ENCODE results near the gene MMP28.
A peak's percentile ranks its signal among the peaks of the same experiment; 100 is the strongest.
"Not testable (repeated sequence)": the region's sequence is repeated elsewhere in the genome, so short reads cannot be mapped to it uniquely, and the experiment has no call there.

The MMP28 gene

DNA sequence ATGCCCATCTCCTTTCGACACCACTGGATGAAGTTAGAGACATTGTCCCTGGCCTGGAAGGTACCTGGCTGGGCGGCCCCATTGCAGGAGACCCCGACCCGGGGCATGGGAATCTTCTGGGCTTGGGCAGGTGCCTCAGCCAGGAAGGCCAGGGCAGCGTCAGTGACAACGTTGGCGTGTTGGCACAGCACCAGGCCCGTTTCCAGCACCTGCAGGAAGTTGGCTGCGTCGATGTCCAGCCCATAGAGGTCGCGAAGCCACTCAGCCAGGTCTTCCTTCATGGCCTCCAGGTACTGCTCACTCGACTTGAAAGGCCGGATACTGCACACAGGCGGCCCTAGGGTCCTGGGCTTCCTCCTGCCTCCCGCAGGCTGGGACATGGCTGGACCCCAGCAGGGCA is 43.0 kb downstream of the MMP28 start:
- DNase-seq (ENCODE audit: low read depth), result no peak
- no peak overlapping the region for H3K4me3 ChIP-seq (ENCODE audit: control insufficient read depth, low read depth, low read length)
- TF ChIP-seq, protein P1, sequence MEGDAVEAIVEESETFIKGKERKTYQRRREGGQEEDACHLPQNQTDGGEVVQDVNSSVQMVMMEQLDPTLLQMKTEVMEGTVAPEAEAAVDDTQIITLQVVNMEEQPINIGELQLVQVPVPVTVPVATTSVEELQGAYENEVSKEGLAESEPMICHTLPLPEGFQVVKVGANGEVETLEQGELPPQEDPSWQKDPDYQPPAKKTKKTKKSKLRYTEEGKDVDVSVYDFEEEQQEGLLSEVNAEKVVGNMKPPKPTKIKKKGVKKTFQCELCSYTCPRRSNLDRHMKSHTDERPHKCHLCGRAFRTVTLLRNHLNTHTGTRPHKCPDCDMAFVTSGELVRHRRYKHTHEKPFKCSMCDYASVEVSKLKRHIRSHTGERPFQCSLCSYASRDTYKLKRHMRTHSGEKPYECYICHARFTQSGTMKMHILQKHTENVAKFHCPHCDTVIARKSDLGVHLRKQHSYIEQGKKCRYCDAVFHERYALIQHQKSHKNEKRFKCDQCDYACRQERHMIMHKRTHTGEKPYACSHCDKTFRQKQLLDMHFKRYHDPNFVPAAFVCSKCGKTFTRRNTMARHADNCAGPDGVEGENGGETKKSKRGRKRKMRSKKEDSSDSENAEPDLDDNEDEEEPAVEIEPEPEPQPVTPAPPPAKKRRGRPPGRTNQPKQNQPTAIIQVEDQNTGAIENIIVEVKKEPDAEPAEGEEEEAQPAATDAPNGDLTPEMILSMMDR (conservative IDR thresholded peaks at IDR 0.05; ENCODE audit: control insufficient read depth, insufficient read depth, low read depth, low read length), result no peak

DNA sequence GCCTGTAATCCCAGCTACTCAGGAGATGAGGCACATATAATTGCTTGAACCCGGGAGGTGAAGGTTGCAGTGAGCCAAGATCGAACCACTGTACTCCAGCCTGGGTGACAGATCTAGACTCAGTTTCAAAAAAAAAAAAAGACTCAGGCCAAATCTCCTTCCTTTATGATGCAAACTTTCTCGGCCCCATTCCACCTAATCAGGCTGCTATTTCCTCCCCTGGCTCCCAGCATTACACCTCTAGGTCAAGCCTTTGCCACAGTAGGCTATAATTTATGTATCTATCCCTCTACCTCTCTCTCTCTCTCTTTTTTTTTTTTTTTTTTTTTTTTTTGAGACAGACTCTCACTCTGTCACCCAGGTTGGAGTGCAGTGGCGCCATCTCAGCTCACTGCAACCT is 43.9 kb downstream of the MMP28 start:
- H3K4me3 ChIP-seq (ENCODE audit: control insufficient read depth, low read depth, low read length); DNase-seq (ENCODE audit: low read depth): not testable (repeated sequence)

DNA sequence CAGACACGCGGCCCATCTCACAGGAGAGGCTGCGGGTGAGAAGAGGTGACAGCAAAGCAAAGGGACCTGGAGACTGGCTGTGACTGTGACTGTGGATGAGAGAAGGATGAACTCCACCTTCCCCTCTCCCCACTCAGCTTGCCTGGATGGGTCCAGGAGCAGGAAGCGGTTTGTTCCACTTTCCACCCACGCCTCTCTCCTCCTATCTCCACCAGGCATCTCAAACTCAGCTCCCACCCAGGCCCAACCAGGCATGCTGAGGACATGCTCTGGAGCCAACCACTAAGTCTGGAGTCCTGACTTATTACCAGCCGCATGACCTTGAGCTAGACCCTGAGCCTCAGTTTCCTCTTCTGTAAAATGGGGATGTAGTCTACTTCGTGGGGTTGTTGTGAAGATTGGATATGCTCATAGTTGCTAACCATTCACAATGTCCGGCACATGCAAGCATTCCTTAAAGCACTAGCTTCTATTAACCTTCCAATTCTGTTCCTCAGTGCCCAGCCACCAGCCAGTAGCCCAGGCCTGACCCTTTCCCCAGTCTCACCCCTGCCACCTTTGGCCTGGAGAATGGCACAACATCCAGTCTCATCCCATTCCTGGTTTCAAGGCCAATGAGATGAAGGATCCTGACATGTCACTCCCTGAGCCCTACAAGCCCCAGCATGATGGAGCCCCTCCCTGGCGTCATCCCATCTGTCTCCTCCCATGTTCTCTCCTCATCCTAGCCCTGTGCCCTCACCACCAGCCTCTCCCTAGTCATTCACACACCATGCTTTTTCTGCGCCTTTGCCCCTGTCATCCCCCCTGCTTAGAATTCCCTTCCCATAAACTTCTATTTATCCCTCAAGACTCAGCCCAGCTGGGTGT is 44.7 kb downstream of the MMP28 start:
- TF ChIP-seq, protein P1 (conservative IDR thresholded peaks at IDR 0.05; ENCODE audit: control insufficient read depth, insufficient read depth, low read depth, low read length), result no peak
- DNase-seq (ENCODE audit: low read depth), result no peak

DNA sequence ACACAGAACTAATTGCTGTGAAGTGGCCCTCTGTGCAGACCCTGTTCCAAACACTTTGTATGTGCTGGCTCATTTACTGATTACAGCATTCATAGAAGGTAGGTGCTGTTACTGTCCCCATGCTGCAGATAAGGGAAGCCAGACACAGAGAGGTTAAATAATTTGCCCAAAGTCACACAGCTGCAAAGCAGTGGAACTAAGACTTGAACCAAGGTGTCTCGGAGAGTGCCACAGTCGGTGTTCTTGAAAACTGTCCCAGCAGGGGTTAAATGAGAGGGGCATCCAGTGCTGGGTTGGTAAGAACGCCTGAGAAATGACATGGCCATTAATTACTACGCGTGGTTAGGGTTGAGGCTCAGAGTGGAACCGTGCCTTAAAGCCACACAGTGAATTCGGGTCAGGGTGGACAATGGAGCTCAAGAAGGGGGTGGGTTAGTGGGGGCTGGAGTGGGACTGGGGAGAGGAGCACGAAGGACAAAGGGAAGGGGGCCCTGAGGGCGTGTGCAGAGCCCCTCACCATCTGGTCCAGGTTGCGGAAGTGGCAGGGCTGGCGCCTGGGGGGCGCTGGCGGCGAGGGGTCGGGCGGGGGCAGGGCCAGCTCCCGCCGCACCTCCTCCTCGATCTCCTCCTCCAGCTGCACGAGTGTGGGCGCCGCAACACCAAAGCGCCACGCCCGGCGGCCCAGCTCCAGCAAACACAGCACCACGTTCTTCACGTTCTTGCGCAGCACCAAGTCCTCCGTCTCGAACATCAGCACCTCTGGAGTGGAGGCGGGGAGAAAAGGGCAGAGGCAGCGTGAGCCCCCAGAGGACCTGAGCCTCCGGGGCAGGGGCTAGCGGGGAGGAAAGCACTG is 45.7 kb downstream of the MMP28 start:
- DNase-seq (ENCODE audit: low read depth), result no peak
- TF ChIP-seq, protein P1 (conservative IDR thresholded peaks at IDR 0.05; ENCODE audit: control insufficient read depth, insufficient read depth, low read depth, low read length), result no peak
- no peak overlapping the region for H3K4me3 ChIP-seq (ENCODE audit: control insufficient read depth, low read depth, low read length)

More for the DNA sequence above, 44.7 kb downstream of the MMP28 start:
- H3K4me3 ChIP-seq (ENCODE audit: control insufficient read depth, low read depth, low read length), result no peak overlapping the region

DNA sequence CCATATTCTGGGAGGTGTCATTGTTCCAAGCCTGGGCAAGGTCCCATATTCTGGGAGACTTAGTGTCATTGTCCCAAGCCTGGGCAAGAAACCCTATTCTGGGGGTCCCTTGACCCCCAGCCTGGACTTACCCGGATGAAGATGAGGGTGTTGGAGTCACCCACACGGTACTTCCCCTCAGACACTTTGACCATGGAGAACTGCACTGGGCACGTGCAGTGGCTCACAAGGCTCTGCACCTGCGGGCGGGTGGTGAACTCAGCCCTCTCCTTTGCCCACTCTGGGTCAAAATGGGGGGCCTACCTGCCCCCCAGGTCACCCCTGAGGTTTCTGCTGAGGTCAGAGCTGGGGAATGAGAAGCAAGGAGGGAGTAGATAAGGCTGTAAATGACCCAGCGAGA is 46.5 kb downstream of the MMP28 start:
- TF ChIP-seq, protein P1 (conservative IDR thresholded peaks at IDR 0.05; ENCODE audit: control insufficient read depth, insufficient read depth, low read depth, low read length), result no peak
- H3K4me3 ChIP-seq (ENCODE audit: control insufficient read depth, low read depth, low read length), result no peak overlapping the region
- no peak for DNase-seq (ENCODE audit: low read depth)

DNA sequence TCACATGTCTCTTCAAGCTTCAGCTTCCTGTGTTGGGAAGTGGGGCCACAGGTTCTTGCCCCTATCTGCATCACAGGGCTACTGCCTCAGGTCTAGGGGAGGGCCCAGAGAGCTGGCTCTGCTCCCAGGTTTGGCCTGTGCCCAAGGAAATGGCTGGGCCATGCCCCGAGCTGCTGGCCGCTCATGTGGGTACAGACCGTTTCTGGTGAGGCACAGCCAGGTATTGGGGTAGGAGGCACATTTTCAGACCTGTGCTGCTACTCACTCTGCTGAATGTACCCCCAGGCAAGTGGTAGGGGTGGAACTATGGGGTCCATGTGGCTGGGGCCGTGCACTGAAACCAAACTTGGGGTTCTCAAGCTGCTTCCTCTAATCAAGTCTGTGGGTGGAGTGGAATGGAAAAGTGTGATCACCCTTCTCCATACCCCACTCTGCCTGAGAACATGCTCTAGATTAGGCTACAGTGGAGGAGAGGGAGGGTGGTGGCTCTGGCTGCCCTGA is 47.0 kb downstream of the MMP28 start:
- H3K4me3 ChIP-seq (ENCODE audit: control insufficient read depth, low read depth, low read length), result no peak overlapping the region
- TF ChIP-seq, protein P1 (conservative IDR thresholded peaks at IDR 0.05; ENCODE audit: control insufficient read depth, insufficient read depth, low read depth, low read length), result no peak
- no peak for DNase-seq (ENCODE audit: low read depth)

DNA sequence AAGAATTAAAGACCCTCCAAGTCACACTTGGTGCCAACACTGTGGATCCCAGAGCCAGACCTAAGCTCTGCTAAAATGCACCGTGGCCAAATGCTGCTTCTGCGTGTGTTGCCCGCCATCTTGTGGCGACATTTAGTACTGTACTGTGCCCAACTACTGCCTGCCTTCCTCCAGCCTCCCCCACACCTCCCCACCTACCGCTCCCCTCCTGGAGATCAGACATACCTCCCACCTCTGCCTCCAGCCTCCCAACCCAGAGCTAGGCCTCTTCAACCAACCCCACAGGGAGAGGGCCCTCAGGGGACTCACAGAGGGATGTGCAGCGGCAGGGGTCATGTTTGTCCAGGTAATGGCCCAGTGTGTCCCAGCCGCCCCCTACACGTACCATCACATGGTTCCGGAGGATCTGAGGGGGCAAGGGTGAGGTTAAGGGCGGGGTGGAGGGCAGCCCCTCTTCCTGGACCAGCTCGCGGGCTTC is 47.9 kb downstream of the MMP28 start:
- peak; percentile 80 for DNase-seq (ENCODE audit: low read depth)
- TF ChIP-seq, protein P1 (conservative IDR thresholded peaks at IDR 0.05; ENCODE audit: control insufficient read depth, insufficient read depth, low read depth, low read length), result peak; percentile 80
- no peak overlapping the region for H3K4me3 ChIP-seq (ENCODE audit: control insufficient read depth, low read depth, low read length)

All from fibroblast of mammary gland (primary cell).